IMR-90 (cell line): ENCODE measurements around the gene CSRP1. TPM values are rescaled to one million over a fixed set of nuclear protein-coding genes. Genes with fewer than 3 reads are reported as not detected.

Experiments
- ATAC-seq: fragments of 200-7000 bp; cut with Tn5 transposase; 2 replicates; pipeline ENCODE4 v1.9.1; 2020; ENCODE audit warnings: low read depth, mild to moderate bottlenecking, moderate library complexity
- BruUV-seq: library from RNA; stranded (reverse); fragments of 400-500 nt; replicated peaks from 2 replicates; lab custom pipeline; 2021; lab: Mats Ljungman, UMichigan
- CTCF ChIA-PET: fragments of 300-600 bp; formaldehyde crosslinking; extraction: SDS; loops from one replicate; lab custom pipeline; 2021; ENCODE audit warnings: antibody characterized with exemption; lab: Yijun Ruan, JAX
- POLR2A ChIA-PET: fragments of 300-600 bp; sonication (Branson Sonifier 250); formaldehyde crosslinking; loops from one replicate; lab custom pipeline; 2022; ENCODE audit warnings: antibody characterized with exemption; ENCODE audit not compliant: unreplicated experiment; lab: Charles Lee
- DNase-seq: peaks from one replicate; pipeline ENCODE4 v3.0.0; 2013
- H2AFZ ChIP-seq: replicated peaks from 2 replicates; pipeline ENCODE3; 2013; ENCODE audit warnings: low read length, mild to moderate bottlenecking; ENCODE audit not compliant: poor library complexity
- H2AK5ac ChIP-seq: 2 replicates; pipeline ENCODE4 v1.6.1; 2013; ENCODE audit warnings: low read depth, low read length, inconsistent platforms
- H2AK9ac ChIP-seq: replicated peaks from 2 replicates; pipeline ENCODE3; 2013; ENCODE audit warnings: mild to moderate bottlenecking, low read depth, low read length, moderate library complexity; ENCODE audit not compliant: poor library complexity
- H2BK120ac ChIP-seq: 2 replicates; pipeline ENCODE4 v1.6.1; 2013; ENCODE audit warnings: low read depth, low read length, inconsistent platforms
- H2BK15ac ChIP-seq: 3 replicates; pipeline ENCODE4 v1.6.1; 2013; ENCODE audit warnings: low read depth, low read length, inconsistent platforms
- H2BK20ac ChIP-seq: 2 replicates; pipeline ENCODE4 v1.6.1; 2013; ENCODE audit warnings: low read depth, mild to moderate bottlenecking, inconsistent platforms, low read length, moderate library complexity
- H2BK5ac ChIP-seq: 2 replicates; pipeline ENCODE4 v1.6.1; 2013; ENCODE audit warnings: mild to moderate bottlenecking, low read depth, low read length, inconsistent platforms; ENCODE audit not compliant: poor library complexity, severe bottlenecking
- H3K14ac ChIP-seq: replicated peaks from 2 replicates; pipeline ENCODE4 v1.6.1; 2013; ENCODE audit warnings: low read depth, low read length, inconsistent platforms
- H3K18ac ChIP-seq: 2 replicates; pipeline ENCODE4 v1.6.1; 2013; ENCODE audit warnings: low read depth, low read length, control low read depth
- H3K23ac ChIP-seq: 2 replicates; pipeline ENCODE4 v1.6.1; 2013; ENCODE audit warnings: low read depth, low read length, inconsistent platforms
- H3K27ac ChIP-seq: 2 replicates; pipeline ENCODE4 v1.5.1; 2013; ENCODE audit warnings: mild to moderate bottlenecking, control low read depth, low read length; ENCODE audit not compliant: insufficient read depth
- H3K27me3 ChIP-seq: 2 replicates; pipeline ENCODE4 v1.6.1; 2013; ENCODE audit warnings: low read length; ENCODE audit not compliant: control insufficient read depth, insufficient read depth
- H3K36me3 ChIP-seq: 2 replicates; pipeline ENCODE4 v1.6.1; 2013; ENCODE audit warnings: low read length, mixed read lengths; ENCODE audit not compliant: control insufficient read depth, insufficient read depth
- H3K4ac ChIP-seq: 2 replicates; pipeline ENCODE4 v1.6.1; 2013; ENCODE audit warnings: low read depth, low read length, inconsistent platforms
- H3K4me1 ChIP-seq: 2 replicates; pipeline ENCODE4 v1.6.1; 2013; ENCODE audit warnings: low read length, mixed read lengths; ENCODE audit not compliant: control insufficient read depth, insufficient read depth
- H3K4me2 ChIP-seq: 2 replicates; pipeline ENCODE4 v1.6.1; 2013; ENCODE audit warnings: low read depth, mild to moderate bottlenecking, control low read depth, low read length, moderate library complexity
- H3K4me3 ChIP-seq: 2 replicates; pipeline ENCODE4 v1.5.1; 2013; ENCODE audit warnings: low read depth, mild to moderate bottlenecking, control low read depth, low read length, moderate library complexity; ENCODE audit not compliant: insufficient read depth
- H3K56ac ChIP-seq: 2 replicates; pipeline ENCODE4 v1.6.1; 2013; ENCODE audit warnings: low read length, inconsistent platforms; ENCODE audit not compliant: insufficient read depth; ENCODE audit errors: extremely low read depth
- H3K79me1 ChIP-seq, 2 experiments: 2 replicates each; pipeline ENCODE4 v1.6.1; 2013; ENCODE audit warnings: low read length in 2 of 2, inconsistent platforms in 1 of 2, low read depth in 1 of 2
- H3K9ac ChIP-seq: 2 replicates; pipeline ENCODE4 v1.6.1; 2013; ENCODE audit warnings: low read depth, low read length, control low read depth
- H3K9me1 ChIP-seq: 2 replicates; pipeline ENCODE4 v1.6.1; 2013; ENCODE audit warnings: low read length, inconsistent platforms; ENCODE audit not compliant: insufficient read depth
- H3K9me3 ChIP-seq: 2 replicates; pipeline ENCODE4 v1.6.1; 2013; ENCODE audit warnings: low read length; ENCODE audit not compliant: control insufficient read depth, insufficient read depth
- H4K20me1 ChIP-seq: 2 replicates; pipeline ENCODE4 v1.6.1; 2013; ENCODE audit warnings: low read length, inconsistent platforms; ENCODE audit not compliant: insufficient read depth
- H4K5ac ChIP-seq: 2 replicates; pipeline ENCODE4 v1.6.1; 2013; ENCODE audit warnings: mild to moderate bottlenecking, low read depth, low read length, control low read depth
- H4K8ac ChIP-seq, 2 experiments: 2 replicates each; pipeline ENCODE4 v1.6.1; 2013; ENCODE audit warnings: low read depth in 2 of 2, low read length in 2 of 2, control low read depth in 1 of 2, inconsistent platforms in 1 of 2
- H4K91ac ChIP-seq: 2 replicates; pipeline ENCODE4 v1.6.1; 2013; ENCODE audit warnings: low read depth, low read length, inconsistent platforms; ENCODE audit not compliant: insufficient read depth
- BHLHE40 ChIP-seq: fragments of 150-350 bp; IDR thresholded peaks from 2 replicates; pipeline ENCODE4 v1.6.1; 2016; ENCODE audit warnings: mild to moderate bottlenecking, low read depth, low read length
- CEBPB ChIP-seq: IDR thresholded peaks from 2 replicates; pipeline ENCODE4 v1.6.1; 2012; ENCODE audit warnings: low read depth, low read length, improper control_type of control experiment
- ELK1 ChIP-seq: fragments of 150-350 bp; IDR thresholded peaks from 2 replicates; pipeline ENCODE4 v1.6.1; 2016; ENCODE audit warnings: low read depth, mild to moderate bottlenecking, low read length, moderate library complexity, borderline replicate concordance
- FOS ChIP-seq: fragments of 150-350 bp; IDR thresholded peaks from 2 replicates; pipeline ENCODE4 v1.6.1; 2016; ENCODE audit warnings: low read depth, low read length
- MAZ ChIP-seq: IDR thresholded peaks from 2 replicates; pipeline ENCODE4 v1.6.1; 2012; ENCODE audit warnings: low read depth, mild to moderate bottlenecking, low read length, improper control_type of control experiment, moderate library complexity, borderline replicate concordance
- MXI1 ChIP-seq: IDR thresholded peaks from 2 replicates; pipeline ENCODE4 v1.6.1; 2012; ENCODE audit warnings: low read depth, mild to moderate bottlenecking, low read length, moderate library complexity, borderline replicate concordance
- NFE2L2 ChIP-seq: fragments of 150-350 bp; IDR thresholded peaks from 2 replicates; pipeline ENCODE4 v1.6.1; 2016; ENCODE audit warnings: low read depth, mild to moderate bottlenecking, low read length
- RCOR1 ChIP-seq: IDR thresholded peaks from 2 replicates; pipeline ENCODE4 v1.6.1; 2012; ENCODE audit warnings: mild to moderate bottlenecking, low read length, improper control_type of control experiment; ENCODE audit not compliant: insufficient replicate concordance
- RFX5 ChIP-seq: IDR thresholded peaks from 2 replicates; pipeline ENCODE4 v1.8.0; 2012; ENCODE audit warnings: low read depth, mild to moderate bottlenecking, low read length, moderate library complexity
- WGBS, 2 experiments: methylation state at CpG; one replicate each; pipeline versions ENCODE4 v1.1.5 to v1.1.7; 2013; ENCODE audit warnings: missing lambda C conversion rate in 2 of 2; ENCODE audit not compliant: insufficient read length in 1 of 2; ENCODE audit errors: extremely low coverage in 2 of 2; 5-methylcytosine and 5-hydroxymethylcytosine counted together
- dilution Hi-C: fragments of 300-500 bp; cut with HindIII; formaldehyde crosslinking; loops from one replicate; pipeline ENCODE4 v1.14.3; 2018; ENCODE audit warnings: low sequenced_read_pairs; ENCODE audit not compliant: unreplicated experiment
- in situ Hi-C: fragments of 300-500 bp; cut with MboI; formaldehyde crosslinking; loops from 3 replicates; pipeline ENCODE4 v1.14.3; 2019; ENCODE audit warnings: low sequenced_read_pairs, inconsistent platforms, mixed read lengths
- intact Hi-C: fragments of 100-400 bp; cut with micrococcal nuclease; formaldehyde crosslinking; loops from 2 replicates; pipeline ENCODE4 v1.10.0; 2022
- polyA plus RNA-seq, 3 experiments: library from polyadenylated mRNA; depleted of rRNA; stranded (reverse); fragments of >200 nt; gene quantifications; 2 replicates each; pipeline ENCODE4 v1.2.3, GENCODE V29; 2012; ENCODE audit warnings: low replicate concordance in 1 of 3
- total RNA-seq: library from RNA; depleted of rRNA; stranded (reverse); fragments of >200 nt; gene quantifications from 2 replicates; pipeline ENCODE4 v1.2.3, GENCODE V29; 2012
- TF ChIP-seq, protein P1 (sequence below): fragments of 150-350 bp; IDR thresholded peaks from 2 replicates; pipeline ENCODE4 v1.6.1; 2017; ENCODE audit warnings: mild to moderate bottlenecking, antibody characterized with exemption, low read length, low read depth

The CSRP1 gene
- total and polyA plus RNA-seq, 2 of the 4 experiments (the other 2 are of a cell fraction) = 1,037 to 1,498 TPM

- no peak overlapping the region for H3K18ac ChIP-seq
- no peak overlapping the region; the same call in 1 of the 2 replicates for H3K4ac ChIP-seq
- no peak overlapping the region for H3K56ac ChIP-seq
- no peak overlapping the region for H3K14ac ChIP-seq
- no peaks in the 10 kb centered on the region for H3K27me3 ChIP-seq
- H3K9me3 ChIP-seq = no peaks in the 10 kb centered on the region
- peak; percentile 4; the same call in 1 of the 2 replicates for ATAC-seq
- H3K27ac ChIP-seq = no peak overlapping the region
- TF ChIP-seq MXI1 = no peak
- no peak for TF ChIP-seq BHLHE40
- TF ChIP-seq RFX5 = no peak
- TF ChIP-seq RCOR1 = no peak
- TF ChIP-seq, protein P1, sequence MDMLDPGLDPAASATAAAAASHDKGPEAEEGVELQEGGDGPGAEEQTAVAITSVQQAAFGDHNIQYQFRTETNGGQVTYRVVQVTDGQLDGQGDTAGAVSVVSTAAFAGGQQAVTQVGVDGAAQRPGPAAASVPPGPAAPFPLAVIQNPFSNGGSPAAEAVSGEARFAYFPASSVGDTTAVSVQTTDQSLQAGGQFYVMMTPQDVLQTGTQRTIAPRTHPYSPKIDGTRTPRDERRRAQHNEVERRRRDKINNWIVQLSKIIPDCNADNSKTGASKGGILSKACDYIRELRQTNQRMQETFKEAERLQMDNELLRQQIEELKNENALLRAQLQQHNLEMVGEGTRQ = no peak
- no peak; the same call in 1 of the 2 replicates for TF ChIP-seq MAZ
- no peak for TF ChIP-seq ELK1
- TF ChIP-seq CEBPB = no peak
- TF ChIP-seq NFE2L2 = no peak
- TF ChIP-seq FOS = no peak
- no peak for DNase-seq
- no peak overlapping the region for H3K4me3 ChIP-seq
- H4K20me1 ChIP-seq = peaks cover 13% of the 10 kb centered on the region; the same call in 1 of the 2 replicates
- peaks cover 29% of the 10 kb centered on the region for H3K36me3 ChIP-seq
- H2BK20ac ChIP-seq = no peak overlapping the region
- ChIA-PET CTCF (interaction anchor here (0.5 to 6.0 kb wide), 8 partner anchors 10 to 45 kb away, joined by 3 to 103 read pairs (median 8); partner anchors contain the start of gene PHLDA3), POLR2A (interaction anchor here (0.6 to 1.4 kb wide), 3 partner anchors 12 to 1447 kb away, joined by 3 to 7 read pairs (median 3); partner anchors contain the start of genes KLHL12 and PHLDA3)
- no peak overlapping the region for H2BK120ac ChIP-seq
- BruUV-seq = no TSS peak
- no peak overlapping the region for H2BK15ac ChIP-seq
- H3K4me1 ChIP-seq = peaks cover 14% of the 10 kb centered on the region
- peak overlapping the region; percentile 59 for H2AFZ ChIP-seq
- 0 out of 2 replicates have a peak, but pooled peaks cover 3% of the 10 kb centered on the region for H3K9me1 ChIP-seq
- H3K9ac ChIP-seq = no peak overlapping the region
- in situ Hi-C loops = no loop called here
- dilution Hi-C loops = no loop called here
- peaks cover 7 to 16% of the 10 kb centered on the region in 2 experiments; a peak in 3 of 4 replicates for H3K79me1 ChIP-seq
- no peak overlapping the region for H3K23ac ChIP-seq
- H2AK9ac ChIP-seq = peak overlapping the region; percentile 23
- no peak overlapping the region for H4K91ac ChIP-seq
- no peak overlapping the region for H2BK5ac ChIP-seq
- H2AK5ac ChIP-seq = 0 out of 2 replicates have a peak overlapping the region, but pooled peaks have one; percentile 17
- 38% methylated on average over 6 of the region's 37 CpGs; no CpG with 5 or more reads in 1 of the 2 experiments for WGBS, 2 experiments
- no peak overlapping the region for H4K8ac ChIP-seq
- no peak overlapping the region for H3K4me2 ChIP-seq
- intact Hi-C loops = loop anchor here (5.0 kb wide), 1 partner anchor 43 kb away; no protein-coding TSS in a partner anchor
- no peak overlapping the region for H4K5ac ChIP-seq
These were observed 26.5 kb downstream of the CSRP1 start for GRCh38 chr1:201480231-201481003.
